Activated B cell treated with CpG ODN at 0.5 μM for 24 hours (primary cell): Measurements from ENCODE around the gene TIMM23B. TPM values are rescaled to one million over a fixed set of nuclear protein-coding genes. Genes with fewer than 3 reads are reported as not detected.
A peak's percentile ranks its signal among the peaks of the same experiment; 100 is the strongest.
"Not testable (repeated sequence)": the region's sequence is repeated elsewhere in the genome, so short reads cannot be mapped to it uniquely, and the experiment has no call there.

Experiments
- ATAC-seq: fragments of 200-7000 bp; cut with Tn5 transposase; one replicate; pipeline ENCODE4 v1.10.0; 2021; ENCODE audit warnings: low read depth, mild to moderate bottlenecking, moderate library complexity
- CTCF ChIA-PET: fragments of 350-600 bp; sonication (Branson Sonifier 250); formaldehyde crosslinking; loops from one replicate; lab custom pipeline; 2021; ENCODE audit warnings: antibody characterized with exemption; lab: Charles Lee
- POLR2A ChIA-PET: fragments of 350-600 bp; sonication (Branson Sonifier 250); formaldehyde crosslinking; loops from one replicate; lab custom pipeline; 2021; ENCODE audit warnings: antibody characterized with exemption; lab: Charles Lee
- DNase-seq: peaks from one replicate; pipeline ENCODE4 v3.0.0; 2022
- H3K27ac Mint-ChIP-seq: one replicate; pipeline ENCODE4 v1.8.0; 2020; ENCODE audit warnings: mixed read lengths
- H3K27me3 Mint-ChIP-seq: one replicate; pipeline ENCODE4 v1.8.0; 2021; ENCODE audit warnings: mixed read lengths
- H3K36me3 Mint-ChIP-seq: one replicate; pipeline ENCODE4 v1.8.0; 2021; ENCODE audit warnings: low read depth, mixed read lengths
- H3K4me1 Mint-ChIP-seq: one replicate; pipeline ENCODE4 v1.8.0; 2021; ENCODE audit warnings: mixed read lengths
- H3K4me3 Mint-ChIP-seq: one replicate; pipeline ENCODE4 v1.8.0; 2020; ENCODE audit warnings: mild to moderate bottlenecking, mixed read lengths
- H3K9me3 Mint-ChIP-seq: one replicate; pipeline ENCODE4 v1.8.0; 2020; ENCODE audit warnings: mixed read lengths
- intact Hi-C: fragments of 100-400 bp; cut with micrococcal nuclease; formaldehyde crosslinking; loops from one replicate; pipeline ENCODE4 v1.15.1; 2024
- total RNA-seq: library from RNA; stranded (reverse); gene quantifications from 2 replicates; pipeline ENCODE4 v1.2.3, GENCODE V29; 2022

The TIMM23B gene
- total RNA-seq: 27.0 and 33.3 TPM in 2 replicates

GRCh38 chr10:49941447-49942338 lies at the start of gene TIMM23B, which contains the start of gene PARG:
TSS of gene TIMM23B (plus strand) at chr10:49942053. CDS start at chr10:49942195, 142 bp downstream.
TSS of gene PARG (minus strand) at chr10:49942027. CDS start at chr10:49941725, 302 bp downstream.
- CTCF ChIA-PET, H3K9me3 Mint-ChIP-seq, H3K27me3 Mint-ChIP-seq: not testable (repeated sequence)
- H3K4me3 Mint-ChIP-seq: peak within 1 kb of the TSS; percentile 100
- H3K36me3 Mint-ChIP-seq: peaks cover 21% of the 10 kb centered on the region
- peak within 1 kb of the TSS; percentile 91 for H3K27ac Mint-ChIP-seq
- DNase-seq (peak; percentile 79), ATAC-seq (peak; percentile 85)
- intact Hi-C loops: loop anchor here (1.0 kb wide), 1 partner anchor 683 kb away; no protein-coding TSS in a partner anchor
- peaks cover 38% of the 10 kb centered on the region for H3K4me1 Mint-ChIP-seq
- POLR2A ChIA-PET: interaction anchor here (1.2 kb wide), 1 partner anchor 402 kb away, joined by 3 read pairs; no protein-coding TSS in a partner anchor

- H3K4me1 Mint-ChIP-seq, POLR2A ChIA-PET, CTCF ChIA-PET, DNase-seq, H3K27ac Mint-ChIP-seq, ATAC-seq, H3K9me3 Mint-ChIP-seq, intact Hi-C loops, H3K27me3 Mint-ChIP-seq, H3K4me3 Mint-ChIP-seq: not testable (repeated sequence)
- H3K36me3 Mint-ChIP-seq: peaks cover 16% of the 10 kb centered on the region
Measured at GRCh38 chr10:49899999-49900398, 41.9 kb upstream of the TIMM23B start.

- CTCF ChIA-PET, H3K27me3 Mint-ChIP-seq, H3K4me3 Mint-ChIP-seq, intact Hi-C loops, ATAC-seq, H3K27ac Mint-ChIP-seq, DNase-seq, POLR2A ChIA-PET, H3K4me1 Mint-ChIP-seq, H3K9me3 Mint-ChIP-seq: not testable (repeated sequence)
- H3K36me3 Mint-ChIP-seq: peaks cover 16% of the 10 kb centered on the region
Measured at GRCh38 chr10:49900406-49900805, 41.4 kb upstream of the TIMM23B start.

DNA sequence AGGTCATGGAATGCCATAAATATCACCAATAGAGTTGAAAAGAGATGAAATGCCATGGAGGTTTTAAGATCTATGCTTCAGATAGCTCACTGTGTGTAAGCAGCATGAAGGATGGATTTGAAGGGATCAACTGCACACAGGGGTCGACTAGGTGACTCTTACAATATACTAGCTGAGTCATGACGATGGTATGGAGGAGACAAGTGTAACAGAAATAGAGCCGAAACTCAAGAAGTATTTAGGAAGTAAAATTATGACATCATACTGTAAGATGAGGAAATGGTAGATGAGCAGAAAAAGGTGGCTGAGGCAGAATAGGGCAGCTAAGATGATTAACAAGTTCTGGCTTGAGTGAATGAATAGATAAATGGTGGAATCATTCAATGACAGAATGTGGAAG lies 38.0 kb upstream of the TIMM23B start:
- H3K9me3 Mint-ChIP-seq, intact Hi-C loops, CTCF ChIA-PET, DNase-seq, ATAC-seq, H3K27ac Mint-ChIP-seq, H3K4me1 Mint-ChIP-seq, POLR2A ChIA-PET, H3K4me3 Mint-ChIP-seq, H3K27me3 Mint-ChIP-seq: not testable (repeated sequence)
- peaks cover 16% of the 10 kb centered on the region for H3K36me3 Mint-ChIP-seq

- H3K27ac Mint-ChIP-seq, H3K9me3 Mint-ChIP-seq, H3K4me3 Mint-ChIP-seq, ATAC-seq, H3K4me1 Mint-ChIP-seq, intact Hi-C loops, CTCF ChIA-PET, DNase-seq, H3K27me3 Mint-ChIP-seq, POLR2A ChIA-PET: not testable (repeated sequence)
- peaks cover 16% of the 10 kb centered on the region for H3K36me3 Mint-ChIP-seq
Measured at GRCh38 chr10:49908290-49909080, 33.4 kb upstream of the TIMM23B start.

DNA sequence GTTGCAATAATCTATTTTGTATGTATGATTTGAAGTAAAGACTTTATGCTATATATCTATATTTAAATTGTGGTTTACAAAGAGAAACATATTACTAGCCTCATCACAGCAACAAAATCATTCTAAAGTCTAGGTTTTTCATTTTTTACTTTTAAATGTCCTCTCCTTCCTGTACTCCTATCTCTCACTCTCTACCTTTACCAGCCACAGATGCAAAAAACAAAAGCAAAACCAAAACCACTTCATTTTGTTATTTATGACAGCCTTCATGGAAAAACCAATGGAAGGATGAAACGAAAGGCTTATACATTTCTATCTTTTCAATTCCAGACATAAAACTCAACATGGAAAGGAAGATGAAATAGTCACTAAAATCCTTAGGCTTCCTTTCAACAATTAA lies 31.6 kb upstream of the TIMM23B start:
- H3K4me3 Mint-ChIP-seq, H3K27me3 Mint-ChIP-seq, H3K9me3 Mint-ChIP-seq, intact Hi-C loops, H3K27ac Mint-ChIP-seq, H3K4me1 Mint-ChIP-seq, DNase-seq, CTCF ChIA-PET, ATAC-seq: not testable (repeated sequence)
- H3K36me3 Mint-ChIP-seq: peaks cover 20% of the 10 kb centered on the region
- POLR2A ChIA-PET: interaction anchor here (0.6 kb wide), 1 partner anchor 647 kb away, joined by 3 read pairs; no protein-coding TSS in a partner anchor

- H3K27me3 Mint-ChIP-seq, ATAC-seq, H3K9me3 Mint-ChIP-seq, DNase-seq, intact Hi-C loops, POLR2A ChIA-PET, H3K27ac Mint-ChIP-seq, CTCF ChIA-PET, H3K4me3 Mint-ChIP-seq, H3K4me1 Mint-ChIP-seq: not testable (repeated sequence)
- peaks cover 32% of the 10 kb centered on the region for H3K36me3 Mint-ChIP-seq
Measured at GRCh38 chr10:49916451-49916850, 25.4 kb upstream of the TIMM23B start.

DNA sequence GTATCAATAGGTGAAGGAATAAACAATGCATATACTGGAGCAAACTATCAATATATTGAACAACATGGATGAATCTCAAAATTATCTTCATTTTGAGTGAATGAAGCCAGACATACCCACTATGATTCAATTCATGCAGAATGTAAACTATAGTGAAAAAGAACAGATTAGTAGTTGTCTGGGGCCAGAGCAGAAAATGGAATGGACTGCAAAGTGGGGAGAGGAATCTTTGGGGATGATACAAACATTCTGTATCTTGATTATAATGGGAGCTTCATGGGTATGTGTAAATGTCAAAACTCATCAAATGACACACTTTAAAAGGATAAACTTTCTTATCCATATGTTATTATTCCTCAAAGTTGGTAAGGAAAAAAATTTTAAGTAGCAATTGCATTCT lies 23.9 kb upstream of the TIMM23B start:
- H3K27me3 Mint-ChIP-seq, H3K9me3 Mint-ChIP-seq, POLR2A ChIA-PET, H3K27ac Mint-ChIP-seq, DNase-seq, H3K4me1 Mint-ChIP-seq, H3K4me3 Mint-ChIP-seq, CTCF ChIA-PET, ATAC-seq, intact Hi-C loops: not testable (repeated sequence)
- peaks cover 39% of the 10 kb centered on the region for H3K36me3 Mint-ChIP-seq

DNA sequence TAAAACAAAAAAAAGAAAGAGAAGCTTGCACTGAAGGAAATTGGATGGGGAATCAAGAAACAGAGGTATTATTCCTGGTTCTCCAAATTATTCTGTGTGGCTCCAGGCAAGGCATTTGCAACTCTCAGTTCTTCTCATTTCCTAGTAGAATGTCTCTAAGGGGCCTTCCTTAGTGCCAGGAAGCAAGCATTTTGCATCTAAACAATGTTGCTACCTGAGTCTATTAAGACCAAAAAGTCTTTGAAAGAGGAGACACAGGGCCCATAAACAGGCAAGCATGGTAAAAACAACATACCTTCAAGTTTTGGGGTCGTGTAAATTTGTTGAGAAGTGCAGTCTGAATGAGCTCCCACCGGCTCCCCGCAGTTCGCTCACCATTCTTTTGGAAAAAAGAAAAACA lies 19.8 kb upstream of the TIMM23B start:
- H3K36me3 Mint-ChIP-seq: peaks cover 35% of the 10 kb centered on the region
- intact Hi-C loops, H3K4me1 Mint-ChIP-seq, POLR2A ChIA-PET, H3K4me3 Mint-ChIP-seq, ATAC-seq, DNase-seq, H3K27ac Mint-ChIP-seq, H3K9me3 Mint-ChIP-seq, H3K27me3 Mint-ChIP-seq, CTCF ChIA-PET: not testable (repeated sequence)

DNA sequence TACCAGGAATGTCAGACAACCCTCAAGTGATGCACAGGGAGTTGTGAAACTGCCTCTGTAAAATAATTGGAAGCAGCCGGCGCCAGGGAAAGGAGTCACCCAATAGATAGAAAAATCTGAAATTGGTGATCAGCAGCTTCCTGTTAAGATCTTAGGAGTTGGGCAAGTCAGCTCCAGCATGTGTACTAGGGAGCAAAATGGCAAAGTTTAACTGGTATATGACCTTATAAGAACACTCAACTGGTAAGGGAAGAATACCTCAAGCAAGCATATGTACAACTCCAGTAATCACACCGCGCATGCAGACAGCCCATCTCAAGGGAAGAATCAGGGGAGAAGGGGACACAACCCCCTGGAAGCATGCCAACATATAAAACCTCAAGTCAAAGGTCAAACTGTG lies 18.3 kb upstream of the TIMM23B start:
- peaks cover 38% of the 10 kb centered on the region for H3K36me3 Mint-ChIP-seq
- CTCF ChIA-PET, H3K27me3 Mint-ChIP-seq, DNase-seq, POLR2A ChIA-PET, H3K4me1 Mint-ChIP-seq, H3K4me3 Mint-ChIP-seq, ATAC-seq, H3K9me3 Mint-ChIP-seq, H3K27ac Mint-ChIP-seq, intact Hi-C loops: not testable (repeated sequence)

DNA sequence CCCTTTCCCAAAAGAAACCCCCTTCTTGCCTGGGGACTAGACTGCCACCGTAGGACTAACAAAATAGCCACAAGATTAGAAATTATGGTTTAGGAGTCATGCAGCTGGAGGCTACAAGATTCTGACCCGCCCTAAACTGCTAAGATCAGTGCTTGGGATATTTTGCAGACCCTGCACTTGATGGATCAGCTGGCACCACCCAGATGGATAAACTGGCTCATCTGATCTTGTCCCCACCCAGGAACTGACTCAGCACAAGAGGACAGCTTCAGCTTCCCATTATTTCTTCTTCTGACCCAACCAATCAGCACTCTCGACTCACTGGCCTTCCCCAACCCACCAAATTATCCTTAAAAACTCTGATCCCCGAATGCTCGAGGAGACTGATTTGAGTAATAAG lies 10.6 kb upstream of the TIMM23B start:
- H3K9me3 Mint-ChIP-seq, H3K4me1 Mint-ChIP-seq, H3K4me3 Mint-ChIP-seq, CTCF ChIA-PET, DNase-seq, H3K27me3 Mint-ChIP-seq, POLR2A ChIA-PET, H3K27ac Mint-ChIP-seq, intact Hi-C loops, ATAC-seq: not testable (repeated sequence)
- H3K36me3 Mint-ChIP-seq: peaks cover 33% of the 10 kb centered on the region
